ENCODE measurements around the gene PPOX. TPM values are rescaled to one million over a fixed set of nuclear protein-coding genes. Genes with fewer than 3 reads are reported as not detected.

Gene PPOX
- 24.9 and 36.8 TPM in 2 replicates for total RNA-seq

GRCh38 chr1:161165742-161166668 is at the start of gene PPOX:
TSS of gene PPOX (plus strand) at chr1:161166426. CDS start at chr1:161166848, 422 bp downstream.
- DNase-seq (ENCODE audit: low read depth), result peak; percentile 98

GRCh38 chr1:161117759-161118581 is 48.3 kb upstream of the PPOX start, which contains the start of the genes NIT1 and PFDN2:
TSS of gene NIT1 (plus strand) at chr1:161118105. CDS start at chr1:161118177, 72 bp downstream.
TSS of gene PFDN2 (minus strand) at chr1:161118037. CDS start at chr1:161118026, 11 bp downstream.
- DNase-seq (ENCODE audit: low read depth), result peak; percentile 62

GRCh38 chr1:161119092-161119903 is 46.9 kb upstream of the PPOX start:
- DNase-seq (ENCODE audit: low read depth), result peak; percentile 88

- DNase-seq (ENCODE audit: low read depth), result no peak
These were observed 45.1 kb upstream of the PPOX start for GRCh38 chr1:161121042-161121650.

GRCh38 chr1:161121834-161122233 is 44.4 kb upstream of the PPOX start:
- no peak for DNase-seq (ENCODE audit: low read depth)

- DNase-seq (ENCODE audit: low read depth), result no peak
These were observed 43.3 kb upstream of the PPOX start for GRCh38 chr1:161122967-161123366.

GRCh38 chr1:161127649-161128048 is 38.6 kb upstream of the PPOX start:
- no peak for DNase-seq (ENCODE audit: low read depth)

- DNase-seq (ENCODE audit: low read depth), result no peak
These were observed 37.4 kb upstream of the PPOX start for GRCh38 chr1:161128591-161129420.

GRCh38 chr1:161130266-161130665 is 36.0 kb upstream of the PPOX start:
- DNase-seq (ENCODE audit: low read depth), result no peak

- no peak for DNase-seq (ENCODE audit: low read depth)
These were observed 34.5 kb upstream of the PPOX start for GRCh38 chr1:161131523-161132409.

GRCh38 chr1:161132410-161133219 is 33.6 kb upstream of the PPOX start, which contains the start of gene DEDD:
TSS of gene DEDD (minus strand) at chr1:161132667. CDS start at chr1:161124462, 8,205 bp downstream.
- DNase-seq (ENCODE audit: low read depth), result peak; percentile 95

- DNase-seq (ENCODE audit: low read depth), result no peak
These were observed 32.9 kb upstream of the PPOX start for GRCh38 chr1:161133220-161133740.

GRCh38 chr1:161137881-161138280 is 28.3 kb upstream of the PPOX start:
- no peak for DNase-seq (ENCODE audit: low read depth)

- no peak for DNase-seq (ENCODE audit: low read depth)
These were observed 27.8 kb upstream of the PPOX start for GRCh38 chr1:161138431-161138830.

GRCh38 chr1:161139766-161140165 is 26.5 kb upstream of the PPOX start:
- DNase-seq (ENCODE audit: low read depth), result peak; percentile 57

GRCh38 chr1:161140755-161141400 is 25.3 kb upstream of the PPOX start:
- DNase-seq (ENCODE audit: low read depth), result no peak

- DNase-seq (ENCODE audit: low read depth), result no peak
These were observed 20.4 kb upstream of the PPOX start for GRCh38 chr1:161145832-161146231.

Data from renal cortical epithelial cell (primary cell).